Upper lobe of right lung (tissue), 1 donor: ENCODE data around the gene NAGA. TPM values are rescaled to one million over a fixed set of nuclear protein-coding genes. Genes with fewer than 3 reads are reported as not detected.

ENCODE experiments used
- total RNA-seq: library from RNA; stranded (reverse); fragmentation: NEBNext Ultra II Directional; extraction: Animal tissue kit (Norgen Biotek cat#: 25700); gene quantifications from one replicate; pipeline ENCODE4 v1.2.1, GENCODE V29; 2021
- donor health status: DM: no; HTN: yes; CAD: no; lungs with severe emphysema.

The NAGA gene
- total RNA-seq, 1 donor from 2014 or later, result 28.6 TPM

Other genes with a start within 250 kb of the NAGA start
- 156 TPM for gene SREBF2, start 237.7 kb downstream of the NAGA start, total RNA-seq
- gene SHISA8, start 155.7 kb downstream of the NAGA start, total RNA-seq, result not detected
- 0.23 TPM for gene TNFRSF13C, start 144.0 kb downstream of the NAGA start, total RNA-seq
- gene CENPM, start 123.7 kb downstream of the NAGA start, total RNA-seq, result 1.3 TPM
- 3.2 TPM for gene SEPTIN3, start 101.4 kb downstream of the NAGA start, total RNA-seq
- 1.3 TPM for gene WBP2NL, start 72.0 kb downstream of the NAGA start, total RNA-seq
- gene PHETA2, start 3.4 kb upstream of the NAGA start, total RNA-seq, result 15.4 TPM
- 113 TPM for gene SMDT1, start 8.9 kb upstream of the NAGA start, total RNA-seq
- 46.2 TPM for gene NDUFA6, start 20.0 kb upstream of the NAGA start, total RNA-seq
- 1.0 TPM for gene CYP2D6, start 60.0 kb upstream of the NAGA start, total RNA-seq
- 47.4 TPM for gene TCF20, start 199.8 kb upstream of the NAGA start, total RNA-seq